ENCODE measurements around the gene ENOX1. TPM values are rescaled to one million over a fixed set of nuclear protein-coding genes. Genes with fewer than 3 reads are reported as not detected.

ENOX1 gene
- total RNA-seq, 1 experiment from 2014 or later: 0.95 TPM

- Histone ChIP-seq H4K20me1 (ENCODE audit: low read length) (no peaks in the 10 kb centered on the region), H3K9me2 (replicated peaks; ENCODE audit: low read length) (no peaks in the 10 kb centered on the region), H3F3A (ENCODE audit: low read length, unreplicated experiment) (no peaks in the 10 kb centered on the region), H3K27ac (ENCODE audit: low read length) (no peak overlapping the region), H3K79me2 (ENCODE audit: low read length) (no peaks in the 10 kb centered on the region), H3K4me3 (ENCODE audit: low read length) (no peak overlapping the region), H3K4me2 (ENCODE audit: low read length) (no peak overlapping the region), H3K9me3 (ENCODE audit: low read length) (no peaks in the 10 kb centered on the region), H3K9ac (ENCODE audit: low read length) (no peak overlapping the region), H2AFZ (ENCODE audit: low read length) (no peak overlapping the region), H3K4me1 (ENCODE audit: insufficient read depth, low read length) (peaks cover 22% of the 10 kb centered on the region), H3K27me3 (ENCODE audit: low read length) (no peaks in the 10 kb centered on the region), H3K36me3 (ENCODE audit: low read depth, low read length) (no peaks in the 10 kb centered on the region)
- ChIA-PET CTCF (no interaction called here), POLR2A (ENCODE audit: unreplicated experiment) (no interaction called here)
- TF ChIP-seq EZH2phosphoT487 (IDR thresholded peaks at IDR 0.05; ENCODE audit: borderline replicate concordance, low read length): no peak
- TF ChIP-seq EZH2 (IDR thresholded peaks at IDR 0.05; ENCODE audit: low read length, unreplicated experiment): no peak
- intact Hi-C loops (cut with micrococcal nuclease): no loop called here
- BruUV-seq (replicated peaks): no TSS peak
- DNase-seq (no peak), ATAC-seq (no peak)
These were observed 529.0 kb downstream of the ENOX1 start for GRCh38 chr13:43257765-43258164.

GRCh38 chr13:43251961-43252360 is 534.8 kb downstream of the ENOX1 start:
- Histone ChIP-seq H3K4me1 (ENCODE audit: insufficient read depth, low read length) (no peaks in the 10 kb centered on the region), H3K36me3 (ENCODE audit: low read depth, low read length) (no peaks in the 10 kb centered on the region), H3K4me2 (ENCODE audit: low read length) (no peak overlapping the region), H2AFZ (ENCODE audit: low read length) (no peak overlapping the region), H3K4me3 (ENCODE audit: low read length) (no peak overlapping the region), H3K9me2 (replicated peaks; ENCODE audit: low read length) (no peaks in the 10 kb centered on the region), H4K20me1 (ENCODE audit: low read length) (no peaks in the 10 kb centered on the region), H3K27ac (ENCODE audit: low read length) (no peak overlapping the region), H3K9ac (ENCODE audit: low read length) (no peak overlapping the region), H3F3A (ENCODE audit: low read length, unreplicated experiment) (no peaks in the 10 kb centered on the region), H3K9me3 (ENCODE audit: low read length) (no peaks in the 10 kb centered on the region), H3K27me3 (ENCODE audit: low read length) (no peaks in the 10 kb centered on the region), H3K79me2 (ENCODE audit: low read length) (no peaks in the 10 kb centered on the region)
- POLR2A ChIA-PET (ENCODE audit: unreplicated experiment): interaction anchor here (0.7 kb wide), 1 partner anchor 18 kb away, joined by 3 read pairs; no protein-coding TSS in a partner anchor
- DNase-seq: no peak
- intact Hi-C loops (cut with micrococcal nuclease): no loop called here
- CTCF ChIA-PET: no interaction called here
- BruUV-seq (replicated peaks): no TSS peak
- ATAC-seq: no peak
- TF ChIP-seq EZH2 (IDR thresholded peaks at IDR 0.05; ENCODE audit: low read length, unreplicated experiment): no peak
- no peak for TF ChIP-seq EZH2phosphoT487 (IDR thresholded peaks at IDR 0.05; ENCODE audit: borderline replicate concordance, low read length)
- TF ChIP-seq CTCF (conservative IDR thresholded peaks at IDR 0.05; ENCODE audit: low read depth, low read length): no peak

GRCh38 chr13:43246382-43246781 is 540.4 kb downstream of the ENOX1 start:
- CTCF ChIA-PET: no interaction called here
- no peak overlapping the region for H3K9ac ChIP-seq (ENCODE audit: low read length)
- peaks cover 24% of the 10 kb centered on the region for H3K4me1 ChIP-seq (ENCODE audit: insufficient read depth, low read length)
- no peaks in the 10 kb centered on the region for H3K36me3 ChIP-seq (ENCODE audit: low read depth, low read length)
- no peak for DNase-seq
- intact Hi-C loops (cut with micrococcal nuclease): loop anchor here (5.0 kb wide), 1 partner anchor 46 kb away; no protein-coding TSS in a partner anchor
- no TSS peak for BruUV-seq (replicated peaks)
- peak overlapping the region; percentile 80; the same call in 1 of the 2 replicates for H3K27ac ChIP-seq (ENCODE audit: low read length)
- H3K4me3 ChIP-seq (ENCODE audit: low read length): no peak overlapping the region
- POLR2A ChIA-PET (ENCODE audit: unreplicated experiment): no interaction called here
- H3F3A ChIP-seq (ENCODE audit: low read length, unreplicated experiment): no peaks in the 10 kb centered on the region
- no peak for ATAC-seq
- H3K9me2 ChIP-seq (replicated peaks; ENCODE audit: low read length): no peaks in the 10 kb centered on the region
- H2AFZ ChIP-seq (ENCODE audit: low read length): no peak overlapping the region
- H3K27me3 ChIP-seq (ENCODE audit: low read length): no peaks in the 10 kb centered on the region
- H3K9me3 ChIP-seq (ENCODE audit: low read length): no peaks in the 10 kb centered on the region
- no peak for TF ChIP-seq EZH2phosphoT487 (IDR thresholded peaks at IDR 0.05; ENCODE audit: borderline replicate concordance, low read length)
- TF ChIP-seq EZH2 (IDR thresholded peaks at IDR 0.05; ENCODE audit: low read length, unreplicated experiment): no peak
- no peaks in the 10 kb centered on the region for H4K20me1 ChIP-seq (ENCODE audit: low read length)
- no peaks in the 10 kb centered on the region for H3K79me2 ChIP-seq (ENCODE audit: low read length)
- H3K4me2 ChIP-seq (ENCODE audit: low read length): no peak overlapping the region
